KOPT-K1 (cell line): Measurements from ENCODE around the gene NDUFA7.
"Not testable (repeated sequence)": the region's sequence is repeated elsewhere in the genome, so short reads cannot be mapped to it uniquely, and the experiment has no call there.

Experiments
- H3K27ac ChIP-seq: fragments of 200-600 bp; sonication (generic); 2 replicates; pipeline ENCODE4 v1.5.1; 2016; ENCODE audit warnings: antibody characterized with exemption, mild to moderate bottlenecking, low read depth, low read length; ENCODE audit not compliant: poor library complexity, severe bottlenecking
- H3K36me3 ChIP-seq: fragments of 200-600 bp; sonication (generic); 2 replicates; pipeline ENCODE4 v1.5.1; 2017; ENCODE audit warnings: antibody characterized with exemption, mild to moderate bottlenecking, low read length, moderate library complexity; ENCODE audit not compliant: insufficient read depth
- H3K9me3 ChIP-seq: fragments of 200-600 bp; sonication (generic); 2 replicates; pipeline ENCODE4 v1.5.1; 2017; ENCODE audit warnings: antibody characterized with exemption, low read length, mild to moderate bottlenecking; ENCODE audit not compliant: insufficient read depth, poor library complexity, severe bottlenecking

The NDUFA7 gene

DNA sequence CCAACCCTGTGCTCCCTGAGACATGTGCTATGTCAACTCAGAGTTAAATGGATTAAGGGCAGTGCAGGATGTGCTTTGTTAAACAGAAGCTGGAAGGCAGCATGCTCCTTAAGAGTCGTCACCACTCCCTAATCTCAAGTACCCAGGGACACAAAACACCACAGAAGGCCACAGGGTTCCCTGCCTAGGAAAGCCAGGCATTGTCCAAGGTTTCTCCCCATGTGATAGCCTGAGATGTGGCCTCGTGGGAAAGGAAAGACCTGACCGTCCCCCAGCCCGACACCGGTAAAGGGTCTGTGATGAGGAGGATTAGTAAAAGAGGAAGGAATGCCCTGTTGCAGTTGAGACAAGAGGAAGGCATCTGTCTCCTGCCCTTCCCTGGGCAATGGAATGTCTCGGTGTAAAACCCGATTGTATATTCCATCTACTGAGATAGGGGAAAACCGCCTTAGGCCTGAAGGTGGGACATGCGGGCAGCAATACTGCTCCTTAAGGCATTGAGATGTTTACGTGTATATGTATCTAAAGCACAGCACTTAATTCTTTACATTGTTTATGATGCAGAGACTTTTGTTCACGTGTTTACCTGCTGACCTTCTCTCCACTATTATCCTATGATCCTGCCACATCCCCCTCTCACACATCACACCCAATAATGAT lies 6.1 kb downstream of the NDUFA7 start:
- not testable (repeated sequence) for H3K9me3 ChIP-seq, H3K27ac ChIP-seq
- H3K36me3 ChIP-seq: peaks cover 71% of the 10 kb centered on the region

DNA sequence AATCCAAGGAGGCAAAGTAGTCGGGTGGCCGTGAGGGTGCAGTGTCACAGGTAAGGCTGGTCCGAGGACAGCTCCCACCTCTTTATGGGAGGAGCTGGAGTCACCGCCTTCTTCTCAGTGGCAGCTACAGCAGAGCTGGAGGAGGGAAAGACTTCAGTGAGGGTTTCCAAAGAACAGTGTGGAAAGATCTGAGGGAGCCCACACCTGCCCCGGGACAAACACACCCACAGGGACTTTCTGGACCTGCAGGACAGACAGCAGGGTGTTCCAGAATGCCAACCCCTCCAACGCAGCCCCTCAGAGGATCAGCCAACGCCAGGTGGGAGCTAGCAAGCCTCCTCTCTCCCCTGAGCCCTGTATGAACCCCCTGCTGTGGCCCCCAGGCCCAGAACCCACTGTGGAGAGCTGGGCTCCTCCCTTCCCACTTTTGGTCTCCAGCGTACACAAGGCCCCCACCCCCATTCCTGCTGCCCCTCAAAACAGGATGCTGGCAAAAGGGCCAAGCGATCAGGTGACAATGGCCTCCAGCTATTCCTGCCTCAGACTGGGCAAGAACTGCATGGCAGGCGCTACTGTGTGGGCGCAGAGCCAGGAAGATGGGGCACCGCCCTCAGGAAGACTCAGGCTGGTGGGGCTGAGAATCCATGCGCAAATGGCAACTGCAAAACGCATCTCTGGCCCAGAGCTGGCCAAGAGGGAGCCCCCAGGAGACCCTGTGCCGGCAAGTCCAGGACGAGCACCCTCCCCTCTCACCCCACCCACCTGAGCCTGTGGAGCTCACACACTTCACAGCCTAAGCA lies 9.5 kb downstream of the NDUFA7 start:
- H3K36me3 ChIP-seq: peaks cover 74% of the 10 kb centered on the region
- H3K27ac ChIP-seq: no peak overlapping the region
- H3K9me3 ChIP-seq: no peaks in the 10 kb centered on the region

DNA sequence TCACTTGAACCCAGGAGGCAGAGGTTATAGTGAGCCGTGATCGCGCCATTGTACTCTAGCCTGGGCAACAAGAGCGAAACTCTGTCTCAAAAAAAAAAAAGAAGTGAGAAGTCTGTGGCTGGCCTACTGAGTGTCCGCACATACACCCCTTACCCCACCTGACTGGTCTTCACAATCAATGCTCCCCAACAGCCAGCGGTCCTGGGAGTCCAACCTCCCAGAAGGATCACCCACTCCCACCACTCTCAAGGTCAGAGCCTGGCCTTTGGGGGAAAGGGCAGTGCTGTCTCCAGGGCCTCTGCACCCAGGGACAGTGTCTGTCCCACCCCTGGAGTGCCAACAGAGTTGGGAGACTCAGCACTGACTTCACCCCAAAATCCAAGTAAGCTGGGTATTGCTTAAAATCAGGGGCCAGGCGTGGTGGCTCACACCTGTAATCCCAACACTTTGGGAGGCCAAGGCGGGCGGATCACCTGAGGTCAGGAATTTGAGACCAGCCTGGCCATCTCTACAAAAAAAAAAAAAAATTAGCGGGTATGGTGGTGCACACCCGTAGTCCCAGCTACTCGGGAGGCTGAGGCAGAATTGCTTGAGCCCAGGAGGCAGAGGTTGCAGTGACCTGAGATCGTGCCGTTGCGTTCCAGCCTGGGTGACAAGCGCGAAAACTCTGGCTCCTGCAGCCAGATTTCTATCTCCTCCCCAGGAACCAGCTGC lies 10.7 kb downstream of the NDUFA7 start:
- Histone ChIP-seq H3K9me3 (no peaks in the 10 kb centered on the region), H3K27ac (no peak overlapping the region), H3K36me3 (peaks cover 69% of the 10 kb centered on the region)

DNA sequence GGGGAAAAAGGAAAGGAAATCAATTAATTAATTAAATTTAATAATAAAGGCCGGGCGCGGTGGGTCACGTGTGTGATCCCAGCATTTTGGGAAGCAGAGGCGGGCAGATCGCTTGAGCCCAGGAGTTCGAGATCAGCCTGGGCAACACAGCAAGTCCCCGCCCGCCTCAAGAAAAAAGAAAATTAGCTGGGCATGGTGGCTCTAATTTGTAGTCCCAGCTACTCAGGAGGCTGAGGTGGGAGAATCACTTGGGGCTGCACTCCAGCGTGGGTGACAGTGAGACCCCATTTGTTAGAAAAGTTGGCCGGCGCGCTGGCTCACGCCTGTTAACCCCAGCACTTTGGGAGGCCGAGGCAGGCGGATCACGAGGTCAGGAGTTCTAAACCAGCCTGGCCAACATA lies 12.3 kb downstream of the NDUFA7 start:
- H3K27ac ChIP-seq: peak overlapping the region; percentile 86
- peaks cover 70% of the 10 kb centered on the region for H3K36me3 ChIP-seq
- H3K9me3 ChIP-seq: no peaks in the 10 kb centered on the region

DNA sequence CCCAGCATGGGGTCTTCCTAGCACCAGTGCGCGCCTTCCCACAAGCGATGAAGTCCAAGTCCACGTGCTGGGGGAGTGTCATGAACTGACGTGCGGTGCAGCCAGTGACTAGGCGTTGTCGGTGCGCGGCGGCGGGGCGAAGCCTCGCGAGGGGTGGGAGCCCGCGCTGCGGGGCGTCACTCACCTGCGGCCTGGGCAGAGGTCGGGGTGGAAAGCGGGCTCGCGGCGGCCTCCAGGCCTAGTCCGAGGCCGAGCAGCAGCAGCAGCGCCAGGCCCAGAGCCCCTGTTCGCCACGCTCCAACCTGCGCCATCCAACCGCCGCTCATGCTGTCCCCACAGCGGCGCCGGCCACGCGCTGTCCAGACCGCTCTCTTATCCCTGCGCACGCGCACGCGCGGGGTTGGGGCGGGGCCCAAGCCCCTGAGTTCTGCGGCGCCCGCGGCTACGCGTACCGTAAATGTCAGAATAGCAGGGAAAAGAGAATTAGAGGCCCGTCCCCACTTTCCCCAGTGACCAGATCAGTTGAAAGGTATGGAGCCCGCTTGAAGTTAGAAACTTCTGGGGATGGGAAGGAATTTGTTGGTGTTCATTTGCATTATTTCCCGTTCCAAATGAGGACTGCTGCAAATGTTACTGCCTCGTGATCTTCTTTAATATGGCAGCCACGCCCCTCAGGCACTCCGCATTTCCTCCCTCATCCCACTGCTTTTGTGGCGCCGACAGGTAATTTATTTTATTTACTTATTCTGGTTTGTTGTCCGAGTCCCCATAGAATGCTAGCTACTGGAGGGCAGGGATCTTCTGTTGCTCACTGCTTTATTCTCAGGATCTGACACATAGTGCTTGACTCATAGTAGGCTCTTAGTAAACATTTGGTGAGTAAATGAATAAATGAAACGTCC lies 13.0 kb downstream of the NDUFA7 start, which contains the start of gene CD320:
TSS of gene CD320 (minus strand) at position 394 of the 902 bp plus-strand sequence. CDS start at position 326, 68 bp downstream.
- Histone ChIP-seq H3K9me3 (no peaks in the 10 kb centered on the region), H3K36me3 (peaks cover 70% of the 10 kb centered on the region), H3K27ac (peak within 1 kb of the TSS; percentile 86)

DNA sequence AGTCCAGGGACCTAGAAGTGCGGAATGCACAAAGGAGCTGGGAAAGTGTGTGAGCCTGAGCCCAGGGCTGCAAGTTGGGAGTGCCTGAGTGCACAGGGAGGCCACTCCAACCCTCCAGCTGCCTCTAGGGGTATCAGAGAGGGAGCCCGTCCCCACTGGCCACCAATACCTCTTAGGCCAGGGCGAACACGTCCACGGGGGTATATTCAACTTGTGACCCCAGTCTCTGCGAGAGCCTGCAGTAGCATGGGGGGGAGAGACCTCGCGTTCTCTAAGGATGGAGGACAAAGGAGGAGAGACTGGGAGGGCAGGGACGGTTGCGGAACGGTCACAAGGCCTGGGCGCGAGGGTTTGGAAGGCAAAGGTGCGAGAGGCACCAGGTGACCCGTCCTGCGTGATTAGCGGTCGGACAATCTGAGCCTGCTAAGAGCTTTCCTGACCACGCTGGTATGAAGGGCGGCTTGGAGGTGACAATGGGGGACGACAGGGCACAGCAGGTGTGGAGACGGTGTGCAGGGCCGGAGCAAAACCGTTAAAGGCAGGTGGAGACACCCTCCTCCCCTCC lies 13.7 kb downstream of the NDUFA7 start:
- Histone ChIP-seq H3K9me3 (no peaks in the 10 kb centered on the region), H3K27ac (peak overlapping the region; percentile 86), H3K36me3 (peaks cover 70% of the 10 kb centered on the region)

DNA sequence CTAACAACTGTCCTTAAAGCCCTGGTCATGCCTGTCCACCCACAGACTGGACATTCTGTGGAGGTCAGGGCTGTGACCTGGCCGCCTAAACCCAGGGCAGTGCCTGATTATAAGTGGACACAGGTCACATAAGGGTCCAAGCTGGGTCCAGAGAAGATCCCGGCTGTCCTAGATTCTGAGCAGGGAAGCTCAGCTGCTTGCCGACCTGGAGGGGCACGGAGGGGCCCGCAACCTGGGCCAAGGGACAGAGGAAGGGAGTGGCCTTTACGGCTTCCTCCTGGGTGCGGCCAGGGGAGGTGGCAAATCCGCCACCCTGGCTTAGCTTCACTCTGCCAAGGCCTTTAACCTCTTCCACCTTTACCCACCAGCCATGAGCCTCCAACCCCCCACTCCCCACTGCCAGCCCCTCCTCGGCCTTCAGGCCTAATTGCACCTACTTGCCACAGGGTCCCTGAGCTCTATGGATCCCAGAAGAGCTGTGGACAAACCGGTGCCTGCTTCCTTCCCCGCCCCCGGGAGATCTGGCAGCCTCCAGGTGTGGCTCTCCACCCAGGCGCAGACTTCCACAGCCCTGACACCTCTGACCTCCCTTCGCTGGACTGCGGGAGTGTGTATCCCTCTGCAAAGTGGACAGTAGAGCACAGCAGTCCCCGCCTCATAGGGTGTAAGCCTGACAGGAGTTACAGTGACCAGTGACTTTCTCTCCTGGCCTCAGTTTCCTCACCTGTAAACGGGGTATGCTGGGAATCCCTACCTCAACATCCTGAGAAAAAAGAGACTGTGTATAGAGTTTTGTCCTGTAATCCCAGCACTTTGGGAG lies 14.7 kb downstream of the NDUFA7 start:
- H3K36me3 ChIP-seq: peaks cover 70% of the 10 kb centered on the region
- peak overlapping the region; percentile 86 for H3K27ac ChIP-seq

DNA sequence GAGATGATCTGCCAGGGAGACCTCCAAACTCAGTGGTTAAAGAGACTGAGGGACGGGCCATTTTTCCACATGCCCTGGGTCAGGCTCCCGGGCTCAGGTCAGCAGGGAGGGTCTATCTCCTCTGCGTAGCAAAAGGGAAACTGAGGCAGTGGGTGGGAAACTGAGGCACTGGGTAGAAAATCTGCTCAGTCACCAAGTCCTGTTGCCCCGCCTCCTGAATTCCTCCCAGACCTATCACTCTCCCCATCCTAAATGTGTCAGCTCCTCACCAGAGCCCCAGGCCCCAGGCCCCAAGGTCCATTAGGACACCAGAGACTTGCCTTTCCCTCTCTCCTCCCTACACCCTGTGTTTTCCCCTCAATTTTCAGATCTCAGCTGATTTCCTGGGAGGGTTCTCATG lies 15.4 kb downstream of the NDUFA7 start:
- no peak overlapping the region for H3K27ac ChIP-seq

More for the DNA sequence above, 14.7 kb downstream of the NDUFA7 start:
- no peaks in the 10 kb centered on the region for H3K9me3 ChIP-seq

DNA sequence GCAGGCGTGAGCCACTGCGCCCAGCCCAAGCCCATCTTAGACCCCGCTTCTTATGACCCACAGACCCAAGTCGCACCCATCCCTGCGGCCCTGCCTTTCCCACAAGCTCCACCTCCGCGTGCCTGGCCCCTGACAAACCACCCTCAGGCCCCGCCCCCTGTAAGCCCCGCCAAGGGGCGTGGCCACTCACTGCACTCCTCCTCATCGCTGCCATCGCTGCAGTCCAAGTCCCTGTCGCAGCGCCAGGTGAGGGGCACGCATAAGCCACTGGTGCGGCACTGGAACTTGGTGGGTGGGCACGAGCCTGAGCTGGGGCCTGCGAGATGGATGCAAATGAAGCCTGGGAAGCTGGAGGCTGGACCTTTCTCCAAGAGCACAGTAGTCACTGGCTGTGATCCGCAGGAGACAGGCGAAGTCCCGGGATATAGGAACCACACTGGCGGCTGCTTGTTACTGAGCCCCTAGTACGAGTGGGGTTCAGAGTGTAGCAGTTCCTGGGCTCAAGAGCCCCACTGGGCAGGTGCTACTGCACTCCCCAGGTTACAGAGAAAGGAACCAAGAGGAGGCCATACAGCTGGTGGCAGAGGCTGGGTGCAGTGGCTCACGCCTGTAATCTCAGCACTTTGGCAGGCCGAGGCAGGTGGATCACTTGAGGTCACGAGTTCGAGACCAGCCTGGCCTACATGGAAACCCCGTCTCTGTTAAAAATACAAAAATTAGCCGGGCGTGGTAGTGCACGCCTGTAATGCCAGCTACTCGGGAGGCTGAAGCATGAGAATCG lies 16.1 kb downstream of the NDUFA7 start:
- Histone ChIP-seq H3K9me3 (no peaks in the 10 kb centered on the region), H3K36me3 (peaks cover 57% of the 10 kb centered on the region), H3K27ac (no peak overlapping the region)

More for the DNA sequence above, 15.4 kb downstream of the NDUFA7 start:
- Histone ChIP-seq H3K36me3 (peaks cover 65% of the 10 kb centered on the region), H3K9me3 (no peaks in the 10 kb centered on the region)

DNA sequence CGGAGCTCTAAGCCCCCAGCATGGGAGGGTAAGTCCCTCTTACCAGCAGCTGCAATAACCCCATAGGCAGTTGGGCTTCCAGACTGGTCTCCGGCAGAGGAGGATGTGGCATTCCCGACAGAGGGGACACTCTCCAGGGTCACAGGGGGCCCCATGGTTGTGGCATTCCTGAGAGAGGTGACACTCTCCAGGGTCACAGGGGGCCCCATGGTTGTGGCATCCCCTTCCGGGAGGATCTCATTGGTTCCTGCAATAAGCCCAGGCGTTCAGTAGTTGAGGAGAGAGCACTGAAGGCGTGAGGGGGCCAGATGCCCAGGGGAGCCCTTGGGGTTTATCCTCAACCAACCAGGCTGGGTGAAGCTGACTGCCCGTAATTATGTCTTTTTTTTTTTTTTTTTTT lies 18.4 kb downstream of the NDUFA7 start:
- Histone ChIP-seq H3K27ac (no peak overlapping the region), H3K9me3 (no peaks in the 10 kb centered on the region), H3K36me3 (peaks cover 49% of the 10 kb centered on the region)

DNA sequence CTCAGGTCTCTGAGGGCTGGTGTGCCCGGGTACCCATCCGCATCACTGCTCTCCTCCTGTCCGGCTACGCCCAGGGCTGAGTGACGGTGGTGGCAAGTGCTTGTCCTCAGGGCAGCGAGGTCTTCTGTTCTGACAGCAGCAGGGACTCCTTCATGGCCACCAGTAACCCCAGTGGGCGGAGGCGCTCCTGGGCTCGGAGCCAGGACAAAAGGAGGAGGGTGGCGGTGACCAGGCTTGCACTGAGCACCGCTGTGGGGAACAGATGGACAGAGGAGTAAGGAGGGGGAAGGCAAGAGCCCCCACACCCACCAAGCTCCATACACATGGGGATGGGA lies 18.9 kb downstream of the NDUFA7 start:
- Histone ChIP-seq H3K27ac (no peak overlapping the region), H3K9me3 (no peaks in the 10 kb centered on the region), H3K36me3 (peaks cover 49% of the 10 kb centered on the region)

DNA sequence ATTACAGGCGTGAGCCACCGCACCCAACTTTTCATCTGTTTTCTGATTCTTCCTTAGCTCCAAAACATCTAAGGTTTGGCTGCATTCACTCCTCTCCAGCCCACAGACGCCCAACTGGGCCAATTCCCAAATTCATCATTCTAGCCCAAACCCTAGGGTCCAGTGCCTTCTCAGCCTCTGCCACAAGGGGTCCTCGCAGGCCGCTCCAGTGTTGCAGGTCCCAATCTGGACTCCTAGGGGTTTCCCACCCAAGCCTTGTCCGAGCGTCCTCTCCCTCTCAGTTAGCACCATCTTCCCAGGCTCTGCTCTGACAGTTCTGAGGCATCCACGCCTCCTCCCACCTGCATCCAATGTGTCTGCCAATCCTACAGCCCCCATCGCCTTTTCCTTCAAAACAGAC lies 29.8 kb downstream of the NDUFA7 start:
- H3K9me3 ChIP-seq, H3K27ac ChIP-seq, H3K36me3 ChIP-seq: not testable (repeated sequence)

DNA sequence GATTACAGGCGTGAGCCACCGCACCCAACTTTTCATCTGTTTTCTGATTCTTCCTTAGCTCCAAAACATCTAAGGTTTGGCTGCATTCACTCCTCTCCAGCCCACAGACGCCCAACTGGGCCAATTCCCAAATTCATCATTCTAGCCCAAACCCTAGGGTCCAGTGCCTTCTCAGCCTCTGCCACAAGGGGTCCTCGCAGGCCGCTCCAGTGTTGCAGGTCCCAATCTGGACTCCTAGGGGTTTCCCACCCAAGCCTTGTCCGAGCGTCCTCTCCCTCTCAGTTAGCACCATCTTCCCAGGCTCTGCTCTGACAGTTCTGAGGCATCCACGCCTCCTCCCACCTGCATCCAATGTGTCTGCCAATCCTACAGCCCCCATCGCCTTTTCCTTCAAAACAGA lies 44.7 kb downstream of the NDUFA7 start:
- not testable (repeated sequence) for H3K36me3 ChIP-seq, H3K27ac ChIP-seq, H3K9me3 ChIP-seq
